Astrocyte (in vitro differentiated cells and primary cell): ENCODE data around the gene ANKRD1. TPM values are rescaled to one million over a fixed set of nuclear protein-coding genes. Genes with fewer than 3 reads are reported as not detected.

Experiments used
- DNase-seq: peaks from one replicate; pipeline ENCODE4 v3.0.0-alpha.2; 2010; ENCODE audit warnings: low read depth
- FAIRE-seq: peaks from 2 replicates; lab custom pipeline; 2011; peaks lifted over from hg19 to GRCh38; lab: Jason Lieb, UNC
- H2AFZ ChIP-seq: 2 replicates; pipeline ENCODE4 v1.6.0; 2012; ENCODE audit warnings: low read depth, low read length, inconsistent platforms
- H3K27ac ChIP-seq: 2 replicates; pipeline ENCODE4 v1.5.1; 2011; ENCODE audit warnings: low read depth, low read length, inconsistent platforms
- H3K27me3 ChIP-seq: 2 replicates; pipeline ENCODE4 v1.6.0; 2011; ENCODE audit warnings: low read length, inconsistent platforms; ENCODE audit not compliant: insufficient read depth
- H3K36me3 ChIP-seq: 2 replicates; pipeline ENCODE4 v1.5.1; 2011; ENCODE audit warnings: low read length, inconsistent platforms; ENCODE audit not compliant: insufficient read depth
- H3K4me1 ChIP-seq: 2 replicates; pipeline ENCODE4 v1.5.1; 2011; ENCODE audit warnings: low read length, inconsistent platforms; ENCODE audit not compliant: insufficient read depth
- H3K4me2 ChIP-seq: 2 replicates; pipeline ENCODE4 v1.6.0; 2012; ENCODE audit warnings: low read length, inconsistent platforms
- H3K4me3 ChIP-seq: 2 replicates; pipeline ENCODE4 v1.5.1; 2011; ENCODE audit warnings: low read depth, mild to moderate bottlenecking, low read length, inconsistent platforms; ENCODE audit not compliant: insufficient read depth
- H3K79me2 ChIP-seq: 2 replicates; pipeline ENCODE4 v1.6.0; 2012; ENCODE audit warnings: mild to moderate bottlenecking, low read length, inconsistent platforms; ENCODE audit not compliant: insufficient read depth
- H3K9ac ChIP-seq: 2 replicates; pipeline ENCODE4 v1.6.0; 2012; ENCODE audit warnings: mild to moderate bottlenecking, low read length, inconsistent platforms
- H3K9me3 ChIP-seq: 2 replicates; pipeline ENCODE4 v1.5.1; 2012; ENCODE audit warnings: low read depth, mild to moderate bottlenecking, low read length, inconsistent platforms; ENCODE audit not compliant: insufficient read depth
- H4K20me1 ChIP-seq: 2 replicates; pipeline ENCODE4 v1.6.0; 2012; ENCODE audit warnings: low read length, inconsistent platforms; ENCODE audit not compliant: insufficient read depth
- H3K27ac Mint-ChIP-seq: one replicate; pipeline ENCODE4 v1.8.0; 2021; ENCODE audit warnings: mild to moderate bottlenecking, mixed read lengths; ENCODE audit not compliant: unreplicated experiment
- H3K27me3 Mint-ChIP-seq: one replicate; pipeline ENCODE4 v1.8.0; 2021; ENCODE audit warnings: low read depth, mixed read lengths; ENCODE audit not compliant: unreplicated experiment
- H3K36me3 Mint-ChIP-seq: one replicate; pipeline ENCODE4 v1.8.0; 2021; ENCODE audit warnings: low read depth, mixed read lengths; ENCODE audit not compliant: unreplicated experiment
- H3K4me1 Mint-ChIP-seq: one replicate; pipeline ENCODE4 v1.8.0; 2021; ENCODE audit warnings: low read depth, mixed read lengths; ENCODE audit not compliant: unreplicated experiment
- H3K4me3 Mint-ChIP-seq: one replicate; pipeline ENCODE4 v1.8.0; 2021; ENCODE audit warnings: mild to moderate bottlenecking, moderate library complexity, mixed read lengths; ENCODE audit not compliant: unreplicated experiment
- H3K9me3 Mint-ChIP-seq: one replicate; pipeline ENCODE4 v1.8.0; 2021; ENCODE audit warnings: mild to moderate bottlenecking, mixed read lengths; ENCODE audit not compliant: unreplicated experiment
- CTCF ChIP-seq: IDR thresholded peaks from 2 replicates; pipeline ENCODE4 v1.5.1; 2011; ENCODE audit warnings: low read depth, mild to moderate bottlenecking, inconsistent platforms, low read length, moderate library complexity; ENCODE audit not compliant: insufficient read depth
- EZH2 ChIP-seq: IDR thresholded peaks from 2 replicates; pipeline ENCODE4 v1.6.1; 2012; ENCODE audit warnings: mild to moderate bottlenecking, low read length, inconsistent platforms; ENCODE audit not compliant: insufficient read depth
- total RNA-seq: library from RNA; stranded (reverse); gene quantifications from 2 replicates; pipeline ENCODE4 v1.2.1, GENCODE V29; 2021

ANKRD1 gene
- total RNA-seq, 1 donor from 2014 or later, result 913 TPM

GRCh38 chr10:90912854-90913479 is 7.9 kb downstream of the ANKRD1 start:
- H3K36me3 ChIP-seq, result peaks cover 5% of the 10 kb centered on the region
- H3K4me1 ChIP-seq, result no peaks in the 10 kb centered on the region

GRCh38 chr10:90912174-90912573 is 8.7 kb downstream of the ANKRD1 start:
- FAIRE-seq (no peak), DNase-seq (no peak)
- Histone ChIP-seq H2AFZ (no peak overlapping the region), H3K36me3 (peaks cover 5% of the 10 kb centered on the region), H3K9ac (no peak overlapping the region), H3K79me2 (no peaks in the 10 kb centered on the region), H3K4me1 (no peaks in the 10 kb centered on the region), H4K20me1 (no peaks in the 10 kb centered on the region), H3K9me3 (no peaks in the 10 kb centered on the region), H3K4me3 (no peak overlapping the region), H3K4me2 (no peak overlapping the region), H3K27ac (no peak overlapping the region), H3K27me3 (no peaks in the 10 kb centered on the region)
- H3K36me3 Mint-ChIP-seq, result peaks cover 9% of the 10 kb centered on the region
- TF ChIP-seq CTCF (no peak), EZH2 (no peak)
- H3K4me3 Mint-ChIP-seq, result no peak overlapping the region
- H3K27ac Mint-ChIP-seq, result peak overlapping the region; percentile 17
- peaks cover 6% of the 10 kb centered on the region for H3K4me1 Mint-ChIP-seq
- no peaks in the 10 kb centered on the region for H3K9me3 Mint-ChIP-seq
- no peaks in the 10 kb centered on the region for H3K27me3 Mint-ChIP-seq

More at GRCh38 chr10:90912854-90913479, 7.9 kb downstream of the ANKRD1 start:
- DNase-seq (no peak), FAIRE-seq (no peak)
- Histone ChIP-seq H2AFZ (no peak overlapping the region), H3K27me3 (no peaks in the 10 kb centered on the region), H3K27ac (no peak overlapping the region), H3K9me3 (no peaks in the 10 kb centered on the region), H3K4me3 (no peak overlapping the region), H3K4me2 (no peak overlapping the region), H4K20me1 (no peaks in the 10 kb centered on the region), H3K79me2 (no peaks in the 10 kb centered on the region), H3K9ac (no peak overlapping the region)
- H3K27me3 Mint-ChIP-seq, result no peaks in the 10 kb centered on the region
- peak overlapping the region; percentile 3 for H3K4me3 Mint-ChIP-seq
- peaks cover 9% of the 10 kb centered on the region for H3K36me3 Mint-ChIP-seq
- H3K9me3 Mint-ChIP-seq, result no peaks in the 10 kb centered on the region
- peaks cover 9% of the 10 kb centered on the region for H3K4me1 Mint-ChIP-seq
- peak overlapping the region; percentile 63 for H3K27ac Mint-ChIP-seq
- no peak for TF ChIP-seq EZH2
- no peak for TF ChIP-seq CTCF
